ENCODE data around the gene PLA2G4A. TPM values are rescaled to one million over a fixed set of nuclear protein-coding genes. Genes with fewer than 3 reads are reported as not detected.

Gene PLA2G4A
- total RNA-seq, 1 experiment from 2014 or later, result 8.6 TPM

- Histone ChIP-seq H3K4me2 (ENCODE audit: low read length) (no peak overlapping the region), H3K4me1 (ENCODE audit: control insufficient read depth in 1 of 2, insufficient read depth in 2 of 2, low read length in 2 of 2) (no peaks in the 10 kb centered on the region), H3K79me2 (ENCODE audit: insufficient read depth, low read length) (no peaks in the 10 kb centered on the region), H3K4me3 (replicated peaks in 1 of 2; ENCODE audit: low read depth in 1 of 2, low read length in 2 of 2) (no peak overlapping the region), H3K27me3 (ENCODE audit: insufficient read depth, low read length) (no peaks in the 10 kb centered on the region), H4K20me1 (ENCODE audit: insufficient read depth) (no peaks in the 10 kb centered on the region), H3K36me3 (ENCODE audit: control insufficient read depth in 1 of 2, insufficient read depth in 2 of 2, low read length in 2 of 2) (no peaks in the 10 kb centered on the region), H3K9me2 (ENCODE audit: insufficient read depth) (no peaks in the 10 kb centered on the region), H3K27ac (ENCODE audit: low read depth, low read length) (no peak overlapping the region), H3K9me3 (ENCODE audit: control insufficient read depth in 1 of 2, insufficient read depth in 1 of 2, low read depth in 1 of 2, low read length in 2 of 2) (no peaks in the 10 kb centered on the region), H3K9ac (ENCODE audit: low read length) (no peak overlapping the region), H2AFZ (ENCODE audit: low read depth, low read length, poor library complexity, severe bottlenecking) (no peak overlapping the region)
- DNase-seq (ENCODE audit: low read depth, low spot score), result no peak
- intact Hi-C loops (cut with micrococcal nuclease), result no loop called here
- ChIA-PET CTCF (no interaction called here), POLR2A (no interaction called here), RAD21 (ENCODE audit: low non-redundant PET in 1 of 2, low total read pairs in 2 of 2, uncharacterized antibody in 2 of 2, unreplicated experiment in 2 of 2) (no interaction called here)
- TF ChIP-seq CBX3 (IDR thresholded peaks at IDR 0.05; ENCODE audit: low read depth) (no peak), CTCF (IDR thresholded peaks at IDR 0.05 in 2 of 3, conservative IDR thresholded peaks at IDR 0.05 in 1 of 3; ENCODE audit: borderline replicate concordance in 1 of 3, insufficient read depth in 1 of 3, low read depth in 2 of 3, low read length in 2 of 3) (no peak), SP1 (IDR thresholded peaks at IDR 0.05; ENCODE audit: low read depth) (no peak), EZH2 (IDR thresholded peaks at IDR 0.05) (no peak), EZH2phosphoT487 (IDR thresholded peaks at IDR 0.05; ENCODE audit: borderline replicate concordance) (no peak), MAX (IDR thresholded peaks at IDR 0.05) (no peak), ZFX (IDR thresholded peaks at IDR 0.05) (no peak), POLR2AphosphoS5 (IDR thresholded peaks at IDR 0.05; ENCODE audit: low read depth, low read length) (no peak)
- no peak for ATAC-seq
- no TSS peak for BruUV-seq (replicated peaks)
Measured at GRCh38 chr1:186819126-186819525, 9.6 kb upstream of the PLA2G4A start.

GRCh38 chr1:186819563-186819962, 9.2 kb upstream of the PLA2G4A start:
- no peak overlapping the region for H3K4me2 ChIP-seq (ENCODE audit: low read length)
- no peak overlapping the region for H3K9ac ChIP-seq (ENCODE audit: low read length)
- H2AFZ ChIP-seq (ENCODE audit: low read depth, low read length, poor library complexity, severe bottlenecking), result no peak overlapping the region
- ATAC-seq (no peak), DNase-seq (ENCODE audit: low read depth, low spot score) (no peak)
- ChIA-PET RAD21 (ENCODE audit: low non-redundant PET in 1 of 2, low total read pairs in 2 of 2, uncharacterized antibody in 2 of 2, unreplicated experiment in 2 of 2) (no interaction called here), POLR2A (no interaction called here), CTCF (no interaction called here)
- no peaks in the 10 kb centered on the region for H3K79me2 ChIP-seq (ENCODE audit: insufficient read depth, low read length)
- no TSS peak for BruUV-seq (replicated peaks)
- intact Hi-C loops (cut with micrococcal nuclease), result no loop called here
- no peaks in the 10 kb centered on the region for H3K27me3 ChIP-seq (ENCODE audit: insufficient read depth, low read length)
- H4K20me1 ChIP-seq (ENCODE audit: insufficient read depth), result no peaks in the 10 kb centered on the region
- H3K9me3 ChIP-seq (ENCODE audit: control insufficient read depth in 1 of 2, insufficient read depth in 1 of 2, low read depth in 1 of 2, low read length in 2 of 2), result no peaks in the 10 kb centered on the region
- H3K4me3 ChIP-seq (replicated peaks in 1 of 2; ENCODE audit: low read depth in 1 of 2, low read length in 2 of 2), result no peak overlapping the region
- no peak for TF ChIP-seq JUND (IDR thresholded peaks at IDR 0.05)
- no peak for TF ChIP-seq SP1 (IDR thresholded peaks at IDR 0.05; ENCODE audit: low read depth)
- TF ChIP-seq ZBTB33 (IDR thresholded peaks at IDR 0.05; ENCODE audit: extremely low read depth, insufficient replicate concordance, low read length), result no peak
- no peak for TF ChIP-seq TCF7L2 (IDR thresholded peaks at IDR 0.05; ENCODE audit: borderline replicate concordance, extremely low read depth, insufficient read depth, insufficient read length)
- TF ChIP-seq CEBPB (IDR thresholded peaks at IDR 0.05; ENCODE audit: low read depth), result no peak
- no peak for TF ChIP-seq ELF1 (IDR thresholded peaks at IDR 0.05; ENCODE audit: borderline replicate concordance, low read depth)
- H3K4me1 ChIP-seq (ENCODE audit: control insufficient read depth in 1 of 2, insufficient read depth in 2 of 2, low read length in 2 of 2), result no peaks in the 10 kb centered on the region
- no peaks in the 10 kb centered on the region for H3K36me3 ChIP-seq (ENCODE audit: control insufficient read depth in 1 of 2, insufficient read depth in 2 of 2, low read length in 2 of 2)
- no peak overlapping the region for H3K27ac ChIP-seq (ENCODE audit: low read depth, low read length)
- H3K9me2 ChIP-seq (ENCODE audit: insufficient read depth), result no peaks in the 10 kb centered on the region
